H1 (cell line): Measurements from ENCODE around the gene PTPN21. TPM values are rescaled to one million over a fixed set of nuclear protein-coding genes. Genes with fewer than 3 reads are reported as not detected.
A peak's percentile ranks its signal among the peaks of the same experiment; 100 is the strongest.

Experiments used
- CTCF ChIA-PET: fragments of 300-600 bp; sonication (Branson Sonifier 250); formaldehyde crosslinking; loops from one replicate; lab custom pipeline; 2021; ENCODE audit not compliant: partially characterized antibody; lab: Charles Lee
- POLR2A ChIA-PET: fragments of 300-600 bp; sonication (Branson Sonifier 250); formaldehyde crosslinking; loops from one replicate; lab custom pipeline; 2021; ENCODE audit warnings: inconsistent platforms; ENCODE audit not compliant: partially characterized antibody; lab: Charles Lee
- DNase-seq, 2 experiments: peaks; one replicate each; pipeline versions ENCODE4 v3.0.0 to v3.0.0-alpha.2; 2010 to 2022; ENCODE audit warnings: low spot score in 2 of 2, low read depth in 1 of 2, mixed read lengths in 1 of 2
- FAIRE-seq: peaks from 2 replicates; lab custom pipeline; 2011; peaks lifted over from hg19 to GRCh38; lab: Jason Lieb, UNC
- H2AFZ ChIP-seq: 2 replicates; pipeline ENCODE4 v1.8.1; 2012; ENCODE audit warnings: low read length, inconsistent platforms
- H2AK5ac ChIP-seq: 2 replicates; pipeline ENCODE4 v1.6.1; 2013; ENCODE audit warnings: low read depth, low read length
- H2BK120ac ChIP-seq: replicated peaks from 2 replicates; pipeline ENCODE3; 2013; ENCODE audit warnings: low read depth, low read length, inconsistent platforms
- H2BK12ac ChIP-seq: 2 replicates; pipeline ENCODE4 v1.6.1; 2013; ENCODE audit warnings: low read depth, low read length
- H2BK15ac ChIP-seq: 2 replicates; pipeline ENCODE4 v1.6.1; 2013; ENCODE audit warnings: low read length
- H2BK20ac ChIP-seq: 2 replicates; pipeline ENCODE4 v1.6.1; 2013; ENCODE audit warnings: low read length
- H2BK5ac ChIP-seq: 2 replicates; pipeline ENCODE4 v1.6.1; 2013; ENCODE audit warnings: low read depth, low read length
- H3K14ac ChIP-seq: 2 replicates; pipeline ENCODE4 v1.6.1; 2013; ENCODE audit warnings: inconsistent platforms; ENCODE audit not compliant: insufficient read length
- H3K18ac ChIP-seq: 2 replicates; pipeline ENCODE4 v1.6.1; 2013; ENCODE audit warnings: low read length; ENCODE audit errors: extremely low read depth
- H3K23ac ChIP-seq: 2 replicates; pipeline ENCODE4 v1.6.1; 2013; ENCODE audit warnings: inconsistent platforms; ENCODE audit not compliant: insufficient read length
- H3K23me2 ChIP-seq: 2 replicates; pipeline ENCODE4 v1.6.1; 2013; ENCODE audit warnings: low read depth, low read length
- H3K27ac ChIP-seq: 2 replicates; pipeline ENCODE4 v1.6.1; 2011; ENCODE audit warnings: low read depth, low read length, inconsistent platforms
- H3K27me3 ChIP-seq, 4 experiments: replicated peaks in 1 of 4; 1 replicate in 1 of 4; 2 replicates in 3 of 4; pipeline versions ENCODE4 v1.6.1 to v1.8.1; 2011 to 2013; ENCODE audit warnings: low read length in 3 of 4, mild to moderate bottlenecking in 3 of 4, inconsistent platforms in 2 of 4, mixed read lengths in 2 of 4, moderate library complexity in 1 of 4; ENCODE audit not compliant: control insufficient read depth in 3 of 4, insufficient read depth in 3 of 4; ENCODE audit errors: extremely low read depth in 1 of 4
- H3K36me3 ChIP-seq, 4 experiments: 2 replicates each; pipeline versions ENCODE4 v1.6.1 to v1.8.1; 2011 to 2013; ENCODE audit warnings: mild to moderate bottlenecking in 4 of 4, low read length in 3 of 4, moderate library complexity in 2 of 4, control low read depth in 1 of 4, inconsistent platforms in 1 of 4; ENCODE audit not compliant: insufficient read depth in 4 of 4, control insufficient read depth in 2 of 4
- H3K4ac ChIP-seq: replicated peaks from 2 replicates; pipeline ENCODE3; 2013; ENCODE audit warnings: low read length, low read depth, mixed read lengths, inconsistent platforms; ENCODE audit not compliant: insufficient read length
- H3K4me1 ChIP-seq, 4 experiments: replicated peaks in 1 of 4; 1 replicate in 1 of 4; 2 replicates in 3 of 4; pipeline versions ENCODE4 v1.6.1 to v1.8.1; 2011 to 2013; ENCODE audit warnings: low read length in 3 of 4, inconsistent platforms in 2 of 4, mixed read lengths in 1 of 4; ENCODE audit not compliant: insufficient read depth in 4 of 4, control insufficient read depth in 3 of 4
- H3K4me2 ChIP-seq, 2 experiments: 2 replicates each; pipeline versions ENCODE4 v1.6.1 to v1.8.1; 2011 to 2013; ENCODE audit warnings: low read depth in 2 of 2, low read length in 2 of 2, control low read depth in 1 of 2, inconsistent platforms in 1 of 2, mild to moderate bottlenecking in 1 of 2; ENCODE audit not compliant: insufficient read depth in 1 of 2
- H3K4me3 ChIP-seq, 4 experiments: fragments of 200-600, 300-600 bp in 1 of 4; sonication (generic), shearing (Covaris generic), sonication (Bioruptor Twin) in 1 of 4; 2 replicates each; pipeline versions ENCODE4 v1.5.1 to v1.8.1; 2011 to 2016; ENCODE audit warnings: low read length in 4 of 4, low read depth in 3 of 4, control low read depth in 2 of 4, inconsistent platforms in 2 of 4, mild to moderate bottlenecking in 2 of 4, mixed read lengths in 1 of 4, moderate library complexity in 1 of 4; ENCODE audit not compliant: insufficient read depth in 2 of 4; ENCODE audit errors: extremely low read depth in 1 of 4
- H3K56ac ChIP-seq: replicated peaks from 2 replicates; pipeline ENCODE3; 2013; ENCODE audit warnings: low read depth, mild to moderate bottlenecking, mixed read lengths, low read length, inconsistent platforms; ENCODE audit not compliant: insufficient read length
- H3K79me1 ChIP-seq: 2 replicates; pipeline ENCODE4 v1.6.1; 2013; ENCODE audit warnings: low read depth, low read length, control low read depth
- H3K79me2 ChIP-seq, 2 experiments: 2 replicates each; pipeline versions ENCODE4 v1.6.1 to v1.8.1; 2012 to 2013; ENCODE audit warnings: low read length in 2 of 2, mild to moderate bottlenecking in 2 of 2, inconsistent platforms in 1 of 2; ENCODE audit not compliant: insufficient read depth in 2 of 2, control insufficient read depth in 1 of 2
- H3K9ac ChIP-seq, 4 experiments: replicated peaks in 1 of 4; 1 replicate in 1 of 4; 2 replicates in 3 of 4; pipeline versions ENCODE4 v1.6.1 to v1.8.1; 2011 to 2013; ENCODE audit warnings: low read depth in 3 of 4, low read length in 3 of 4, control low read depth in 2 of 4, mild to moderate bottlenecking in 2 of 4, moderate library complexity in 2 of 4, inconsistent platforms in 1 of 4; ENCODE audit errors: extremely low read depth in 1 of 4
- H3K9me3 ChIP-seq, 2 experiments: 2 replicates each; pipeline versions ENCODE4 v1.6.1 to v1.8.1; 2012 to 2013; ENCODE audit warnings: mild to moderate bottlenecking in 2 of 2, moderate library complexity in 2 of 2, control low read depth in 1 of 2, inconsistent platforms in 1 of 2, low read depth in 1 of 2, low read length in 1 of 2, mixed read lengths in 1 of 2; ENCODE audit not compliant: insufficient read depth in 2 of 2
- H4K20me1 ChIP-seq, 2 experiments: replicated peaks in 1 of 2; 2 replicates each; pipeline versions ENCODE3 to v1.8.1; 2011 to 2013; ENCODE audit warnings: inconsistent platforms in 2 of 2, low read length in 2 of 2, mild to moderate bottlenecking in 1 of 2; ENCODE audit not compliant: insufficient read depth in 2 of 2, control insufficient read depth in 1 of 2
- H4K5ac ChIP-seq: 2 replicates; pipeline ENCODE4 v1.6.1; 2013; ENCODE audit warnings: low read length, low read depth, mixed read lengths, inconsistent platforms; ENCODE audit not compliant: insufficient read length
- H4K8ac ChIP-seq: 2 replicates; pipeline ENCODE4 v1.8.0; 2013; ENCODE audit warnings: mild to moderate bottlenecking, moderate library complexity, low read length, inconsistent platforms; ENCODE audit not compliant: insufficient read depth; ENCODE audit errors: extremely low read depth
- H4K91ac ChIP-seq: replicated peaks from 2 replicates; pipeline ENCODE3; 2013; ENCODE audit warnings: low read length, mixed read lengths, inconsistent platforms; ENCODE audit not compliant: insufficient read length
- BCL11A ChIP-seq, 2 experiments: IDR thresholded peaks; one replicate each; pipeline ENCODE4 v1.6.1; 2011; ENCODE audit warnings: low read depth in 2 of 2, low read length in 2 of 2, mild to moderate bottlenecking in 2 of 2
- BRCA1 ChIP-seq: IDR thresholded peaks from 2 replicates; pipeline ENCODE4 v1.6.1; 2012; ENCODE audit warnings: low read depth, low read length, improper control_type of control experiment
- CBX8 ChIP-seq: fragments of 300-800, 300-1000 bp; sonication (generic); IDR thresholded peaks from 2 replicates; pipeline ENCODE4 v1.7.1; 2016; ENCODE audit warnings: low read depth, low read length, borderline replicate concordance
- CEBPB ChIP-seq: IDR thresholded peaks from 2 replicates; pipeline ENCODE4 v1.6.1; 2012; ENCODE audit warnings: low read depth, low read length
- CHD1 ChIP-seq: IDR thresholded peaks from 2 replicates; pipeline ENCODE4 v1.6.1; 2012; ENCODE audit warnings: low read depth, low read length, improper control_type of control experiment
- POLR2AphosphoS5 ChIP-seq: IDR thresholded peaks from 2 replicates; pipeline ENCODE4 v1.6.1; 2011; ENCODE audit warnings: low read depth, low read length
- RXRA ChIP-seq: IDR thresholded peaks from 2 replicates; pipeline ENCODE4 v1.6.1; 2011; ENCODE audit warnings: low read depth, mild to moderate bottlenecking, low read length, moderate library complexity; ENCODE audit not compliant: insufficient read depth
- SAP30 ChIP-seq: fragments of 300-600 bp; sonication (generic); IDR thresholded peaks from 2 replicates; pipeline ENCODE4 v1.7.1; 2012; ENCODE audit warnings: low read length, moderate library complexity, mild to moderate bottlenecking, inconsistent platforms; ENCODE audit not compliant: insufficient read depth, insufficient replicate concordance
- SIN3A ChIP-seq, 2 experiments: IDR thresholded peaks in 1 of 2; conservative IDR thresholded peaks in 1 of 2; 2 replicates each; pipeline ENCODE4 v1.6.1; 2011 to 2012; ENCODE audit warnings: low read length in 2 of 2, improper control_type of control experiment in 1 of 2, low read depth in 1 of 2, mild to moderate bottlenecking in 1 of 2
- SUZ12 ChIP-seq: fragments of 200-600 bp; sonication (generic); IDR thresholded peaks from 2 replicates; pipeline ENCODE4 v1.6.1; 2012; ENCODE audit warnings: mild to moderate bottlenecking, inconsistent platforms, low read length, moderate library complexity, mixed read lengths
- TAF7 ChIP-seq: optimal IDR thresholded peaks from 2 replicates; pipeline ENCODE3; 2011; ENCODE audit warnings: low read depth, mild to moderate bottlenecking, inconsistent platforms, low read length, moderate library complexity, borderline replicate concordance
- TBP ChIP-seq: IDR thresholded peaks from 2 replicates; pipeline ENCODE4 v1.6.1; 2011; ENCODE audit warnings: low read depth, low read length, improper control_type of control experiment
- YY1 ChIP-seq: IDR thresholded peaks from 2 replicates; pipeline ENCODE4 v1.6.1; 2011; ENCODE audit warnings: low read depth, mild to moderate bottlenecking, low read length
- WGBS, 2 experiments: shearing (Covaris generic) in 1 of 2; methylation state at CpG; one replicate each; pipeline versions ENCODE4 v1.1.6 to v1.1.7; 2013 to 2015; ENCODE audit warnings: low lambda C conversion rate in 2 of 2, mixed read lengths in 2 of 2, inconsistent platforms in 1 of 2, low coverage in 1 of 2, missing lambda C conversion rate in 1 of 2; ENCODE audit not compliant: insufficient replicate concordance in 2 of 2, insufficient coverage in 1 of 2, insufficient read length in 1 of 2; ENCODE audit errors: extremely low coverage in 1 of 2, missing lambda C conversion rate in 1 of 2; 5-methylcytosine and 5-hydroxymethylcytosine counted together
- polyA plus RNA-seq, 7 experiments: library from polyadenylated mRNA; depleted of rRNA in 3 of 7; stranded (reverse) in 5 of 7; unstranded in 2 of 7; fragments of >200 nt in 5 of 7; fragments of 200-250 nt in 2 of 7; gene quantifications; 1 replicate in 5 of 7; 2 replicates in 1 of 7; 4 replicates in 1 of 7; pipeline versions ENCODE4 v1.2.1 to v1.2.3, GENCODE V29; 2011 to 2013; ENCODE audit warnings: missing spikeins in 2 of 7, mixed read lengths in 2 of 7
- total RNA-seq: library from RNA; stranded (reverse); fragmentation: NEBNext Ultra II Directional; extraction: Animal tissue kit (Norgen Biotek cat#: 25700); gene quantifications from 2 replicates; pipeline ENCODE4 v1.2.1, GENCODE V29; 2021
- TF ChIP-seq, protein P1 (sequence below): IDR thresholded peaks from 2 replicates; pipeline ENCODE4 v1.6.1; 2011; ENCODE audit warnings: low read depth, mild to moderate bottlenecking, low read length; ENCODE audit not compliant: insufficient read depth

PTPN21 gene
- total and polyA plus RNA-seq, 2 of the 8 experiments (the other 6 are each of a cell fraction or from before 2014, with no cell fraction given), result 6.5 to 16.1 TPM

- H3K9ac ChIP-seq, result no peak overlapping the region
- H3K27me3 ChIP-seq, result no peaks in the 10 kb centered on the region
- WGBS, 2 experiments, result 94% methylated on average over 8 of the region's 8 CpGs; no CpG with 5 or more reads in 1 of the 2 experiments
- H4K20me1 ChIP-seq, result peaks cover 0 to 2% of the 10 kb centered on the region in 2 experiments
- DNase-seq (no peak), FAIRE-seq (no peak)
- no peak overlapping the region for H2BK20ac ChIP-seq
- H2BK15ac ChIP-seq, result no peak overlapping the region
- H3K23me2 ChIP-seq, result no peaks in the 10 kb centered on the region
- H2BK120ac ChIP-seq, result no peak overlapping the region
- no peak overlapping the region for H3K14ac ChIP-seq
- no peak overlapping the region for H2AK5ac ChIP-seq
- H4K5ac ChIP-seq, result no peak overlapping the region
- peaks cover 21 to 85% (median 62%) of the 10 kb centered on the region in 4 experiments for H3K36me3 ChIP-seq
- no peaks in the 10 kb centered on the region for H3K4me1 ChIP-seq
- no peak overlapping the region for H3K18ac ChIP-seq
- H3K56ac ChIP-seq, result no peak overlapping the region
- peak overlapping the region; percentile 47; the same call in 1 of the 2 replicates for H3K27ac ChIP-seq
- no peak overlapping the region for H3K4me3 ChIP-seq
- H2BK5ac ChIP-seq, result no peak overlapping the region
- H2BK12ac ChIP-seq, result no peak overlapping the region
- H3K9me3 ChIP-seq, result no peaks in the 10 kb centered on the region
- no peaks in the 10 kb centered on the region for H3K79me2 ChIP-seq
- peak overlapping the region; percentile 45; the same call in 1 of the 2 replicates for H4K8ac ChIP-seq
- H2AFZ ChIP-seq, result no peak overlapping the region
- H3K23ac ChIP-seq, result no peak overlapping the region
- POLR2A ChIA-PET, result interaction anchor here (1.0 kb wide), 1 partner anchor 17 kb away, joined by 3 read pairs; no protein-coding TSS in a partner anchor
- H3K4me2 ChIP-seq, result no peak overlapping the region
- CTCF ChIA-PET, result interaction anchor here (0.7 kb wide), 1 partner anchor 14 kb away, joined by 3 read pairs; no protein-coding TSS in a partner anchor
- H4K91ac ChIP-seq, result no peak overlapping the region
- H3K79me1 ChIP-seq, result no peaks in the 10 kb centered on the region; the same call in 1 of the 2 replicates
- no peak overlapping the region for H3K4ac ChIP-seq
- no peak for TF ChIP-seq CBX8
- TF ChIP-seq POLR2AphosphoS5, result no peak
- no peak for TF ChIP-seq SUZ12
- TF ChIP-seq CEBPB, result no peak
- TF ChIP-seq, protein P1, sequence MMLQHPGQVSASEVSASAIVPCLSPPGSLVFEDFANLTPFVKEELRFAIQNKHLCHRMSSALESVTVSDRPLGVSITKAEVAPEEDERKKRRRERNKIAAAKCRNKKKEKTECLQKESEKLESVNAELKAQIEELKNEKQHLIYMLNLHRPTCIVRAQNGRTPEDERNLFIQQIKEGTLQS, result no peak
- TF ChIP-seq TBP, result no peak
- TF ChIP-seq BRCA1, result no peak
- TF ChIP-seq BCL11A (IDR thresholded peaks at IDR 0.05; ENCODE audit: low read depth in 2 of 2, low read length in 2 of 2), result no peak
- TF ChIP-seq YY1, result no peak
- TF ChIP-seq TAF7, result no peak
- no peak for TF ChIP-seq RXRA
- no peak for TF ChIP-seq SAP30
- no peak for TF ChIP-seq CHD1
- TF ChIP-seq SIN3A (conservative IDR thresholded peaks at IDR 0.05 in 1 of 2, IDR thresholded peaks at IDR 0.05 in 1 of 2; ENCODE audit: low read depth in 1 of 2, low read length in 2 of 2), result no peak
These were observed 44.5 kb upstream of the PTPN21 start for GRCh38 chr14:88599326-88599725.
